Stimulated activated memory B cell treated with anti-CD40 and anti-IgM and Interleukin-4, amounts not matched to agents 10 μg/mL and 1 μg/mL and 100 μg/mL, for 72 hours (primary cell): ENCODE results near the gene KIF11.
A peak's percentile ranks its signal among the peaks of the same experiment; 100 is the strongest.
"Not testable (repeated sequence)": the region's sequence is repeated elsewhere in the genome, so short reads cannot be mapped to it uniquely, and the experiment has no call there.

Experiments
- ATAC-seq: fragments of 150-1000 bp; cut with Tn5 transposase; 2 replicates; pipeline ENCODE4 v1.10.0; 2021
- H3K27ac Mint-ChIP-seq: one replicate; pipeline ENCODE4 v1.8.0; 2022; ENCODE audit warnings: mild to moderate bottlenecking, mixed read lengths
- H3K27me3 Mint-ChIP-seq: one replicate; pipeline ENCODE4 v1.8.0; 2022; ENCODE audit warnings: mixed read lengths
- H3K36me3 Mint-ChIP-seq: one replicate; pipeline ENCODE4 v1.8.0; 2022; ENCODE audit warnings: mixed read lengths
- H3K4me1 Mint-ChIP-seq: one replicate; pipeline ENCODE4 v1.8.0; 2022; ENCODE audit warnings: mixed read lengths
- H3K4me3 Mint-ChIP-seq: one replicate; pipeline ENCODE4 v1.8.0; 2022; ENCODE audit warnings: mild to moderate bottlenecking, moderate library complexity, mixed read lengths
- H3K9me3 Mint-ChIP-seq: one replicate; pipeline ENCODE4 v1.8.0; 2022; ENCODE audit warnings: mixed read lengths

The KIF11 gene

DNA sequence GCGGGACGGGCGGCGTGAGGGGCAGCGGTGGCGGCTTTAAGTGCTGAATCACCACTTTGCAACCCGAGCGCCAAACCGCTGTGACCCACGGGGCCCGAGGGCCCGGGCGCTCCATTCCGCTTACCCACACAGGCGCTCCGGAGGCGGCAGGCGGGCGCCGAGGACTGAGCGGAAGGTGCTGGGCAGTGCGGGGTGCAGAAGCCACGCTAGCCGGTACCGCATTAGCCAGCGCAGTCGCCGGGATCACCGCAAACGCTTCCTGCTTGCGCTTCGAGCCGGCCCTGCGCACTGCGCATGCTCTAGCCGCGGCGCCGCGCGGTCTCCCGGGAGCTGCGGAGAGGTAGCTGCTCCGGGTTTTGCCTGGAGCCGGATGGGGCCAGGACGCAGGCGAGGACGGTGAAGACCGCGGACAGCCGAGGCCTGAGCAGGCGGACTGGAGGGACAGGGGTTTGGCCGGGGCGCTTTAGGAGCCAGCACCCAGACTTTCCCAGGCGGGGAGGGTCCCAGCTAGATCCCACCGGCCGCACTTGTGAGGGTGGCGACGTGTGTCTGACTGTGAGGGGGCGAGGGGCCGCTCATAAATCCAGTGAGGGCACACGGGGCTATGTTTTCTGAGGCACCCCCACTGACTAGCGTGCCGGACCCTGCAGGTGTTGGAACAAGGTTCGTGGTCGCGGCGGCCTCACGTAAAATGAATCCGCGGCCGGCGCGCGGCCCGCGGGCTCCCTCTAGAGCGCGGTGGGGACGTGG is 19.0 kb upstream of the KIF11 start, which contains the start of gene IDE:
TSS of gene IDE (minus strand) at position 296 of the 750 bp plus-strand sequence. CDS start at position 222, 74 bp downstream.
- Mint-ChIP-seq H3K9me3 (no peaks in the 10 kb centered on the region), H3K27ac (peak within 1 kb of the TSS; percentile 94), H3K4me3 (peak within 1 kb of the TSS; percentile 91), H3K4me1 (peaks cover 40% of the 10 kb centered on the region), H3K27me3 (no peaks in the 10 kb centered on the region), H3K36me3 (peaks cover 4% of the 10 kb centered on the region)
- peak; percentile 89 for ATAC-seq

GRCh38 chr10:92574548-92575261 is 18.2 kb upstream of the KIF11 start:
- Mint-ChIP-seq H3K27me3 (no peaks in the 10 kb centered on the region), H3K36me3 (no peaks in the 10 kb centered on the region), H3K9me3 (no peaks in the 10 kb centered on the region), H3K4me1 (peaks cover 35% of the 10 kb centered on the region), H3K4me3 (peak overlapping the region; percentile 91), H3K27ac (peak overlapping the region; percentile 94)
- peak; percentile 47 for ATAC-seq

GRCh38 chr10:92575961-92576360 is 17.0 kb upstream of the KIF11 start:
- no peak for ATAC-seq
- Mint-ChIP-seq H3K9me3 (no peaks in the 10 kb centered on the region), H3K36me3 (no peaks in the 10 kb centered on the region), H3K4me1 (peaks cover 30% of the 10 kb centered on the region), H3K27me3 (no peaks in the 10 kb centered on the region), H3K27ac (no peak overlapping the region), H3K4me3 (no peak overlapping the region)

- not testable (repeated sequence) for H3K4me3 Mint-ChIP-seq, H3K27ac Mint-ChIP-seq
Observed at GRCh38 chr10:92582347-92582746, 10.6 kb upstream of the KIF11 start.

GRCh38 chr10:92590623-92591549 is 2.0 kb upstream of the KIF11 start:
- Mint-ChIP-seq H3K36me3 (no peaks in the 10 kb centered on the region), H3K4me3 (peak overlapping the region; percentile 97), H3K9me3 (no peaks in the 10 kb centered on the region), H3K27me3 (no peaks in the 10 kb centered on the region), H3K27ac (peak overlapping the region; percentile 99), H3K4me1 (peaks cover 42% of the 10 kb centered on the region)
- ATAC-seq: peak; percentile 35

More at GRCh38 chr10:92582347-92582746, 10.6 kb upstream of the KIF11 start:
- not testable (repeated sequence) for H3K9me3 Mint-ChIP-seq, ATAC-seq, H3K36me3 Mint-ChIP-seq, H3K4me1 Mint-ChIP-seq, H3K27me3 Mint-ChIP-seq

DNA sequence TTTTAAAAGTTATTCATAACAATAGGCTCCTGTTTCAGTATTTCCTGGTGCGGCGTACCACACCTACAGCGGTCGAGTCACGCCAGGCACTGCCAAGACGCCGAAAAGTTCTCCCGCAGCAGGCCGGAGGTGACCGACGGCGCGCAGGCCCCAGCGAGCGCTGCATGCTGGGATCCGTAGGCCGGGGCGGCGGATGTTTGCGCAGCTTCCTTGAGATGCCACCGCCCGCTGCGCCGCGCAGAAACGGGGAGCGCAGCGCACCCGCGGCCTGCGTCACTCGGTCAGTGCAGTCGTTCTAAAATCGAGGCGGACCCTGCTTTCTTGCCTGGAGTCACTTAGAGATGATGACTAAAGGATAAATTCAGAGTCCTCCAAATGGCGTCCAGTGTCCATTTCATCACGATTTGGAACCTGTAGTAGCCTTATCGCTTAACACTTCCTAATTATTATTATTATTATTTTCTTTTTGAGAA is 1.3 kb upstream of the KIF11 start:
- peak overlapping the region; percentile 99 for H3K27ac Mint-ChIP-seq
- no peaks in the 10 kb centered on the region for H3K9me3 Mint-ChIP-seq
- no peaks in the 10 kb centered on the region for H3K27me3 Mint-ChIP-seq
- no peaks in the 10 kb centered on the region for H3K36me3 Mint-ChIP-seq
- H3K4me3 Mint-ChIP-seq: peak overlapping the region; percentile 97
- peak; percentile 92 for ATAC-seq
- H3K4me1 Mint-ChIP-seq: peaks cover 42% of the 10 kb centered on the region

GRCh38 chr10:92593619-92594588 is 974 bp downstream of the KIF11 start:
- H3K27me3 Mint-ChIP-seq: no peaks in the 10 kb centered on the region
- H3K9me3 Mint-ChIP-seq: no peaks in the 10 kb centered on the region
- H3K36me3 Mint-ChIP-seq: no peaks in the 10 kb centered on the region
- H3K27ac Mint-ChIP-seq: peak overlapping the region; percentile 99
- ATAC-seq: no peak
- H3K4me3 Mint-ChIP-seq: peak overlapping the region; percentile 97
- peaks cover 42% of the 10 kb centered on the region for H3K4me1 Mint-ChIP-seq

GRCh38 chr10:92595505-92595904 is 2.6 kb downstream of the KIF11 start:
- Mint-ChIP-seq H3K4me3 (peak overlapping the region; percentile 15), H3K27me3 (no peaks in the 10 kb centered on the region), H3K27ac (peak overlapping the region; percentile 1), H3K36me3 (no peaks in the 10 kb centered on the region), H3K9me3 (no peaks in the 10 kb centered on the region), H3K4me1 (peaks cover 36% of the 10 kb centered on the region)
- ATAC-seq: no peak

GRCh38 chr10:92598321-92598720 is 5.4 kb downstream of the KIF11 start:
- H3K27me3 Mint-ChIP-seq: no peaks in the 10 kb centered on the region
- H3K4me3 Mint-ChIP-seq: no peak overlapping the region
- H3K9me3 Mint-ChIP-seq: no peaks in the 10 kb centered on the region
- no peaks in the 10 kb centered on the region for H3K36me3 Mint-ChIP-seq
- ATAC-seq: no peak
- H3K27ac Mint-ChIP-seq: no peak overlapping the region
- peaks cover 16% of the 10 kb centered on the region for H3K4me1 Mint-ChIP-seq

GRCh38 chr10:92604841-92605240 is 11.9 kb downstream of the KIF11 start:
- Mint-ChIP-seq H3K4me1 (peaks cover 8% of the 10 kb centered on the region), H3K36me3 (peaks cover 20% of the 10 kb centered on the region), H3K27ac (no peak overlapping the region), H3K27me3 (no peaks in the 10 kb centered on the region), H3K4me3 (no peak overlapping the region), H3K9me3 (no peaks in the 10 kb centered on the region)
- ATAC-seq: no peak

- Mint-ChIP-seq H3K4me1 (no peaks in the 10 kb centered on the region), H3K27me3 (no peaks in the 10 kb centered on the region), H3K27ac (no peak overlapping the region), H3K36me3 (peaks cover 10% of the 10 kb centered on the region), H3K4me3 (no peak overlapping the region), H3K9me3 (no peaks in the 10 kb centered on the region)
- no peak for ATAC-seq
Observed at GRCh38 chr10:92615515-92615914, 22.6 kb downstream of the KIF11 start.

GRCh38 chr10:92619368-92619767 is 26.4 kb downstream of the KIF11 start:
- peaks cover 26% of the 10 kb centered on the region for H3K36me3 Mint-ChIP-seq
- peaks cover 6% of the 10 kb centered on the region for H3K9me3 Mint-ChIP-seq
- H3K27me3 Mint-ChIP-seq: no peaks in the 10 kb centered on the region
- no peaks in the 10 kb centered on the region for H3K4me1 Mint-ChIP-seq
- no peak for ATAC-seq
- H3K4me3 Mint-ChIP-seq: no peak overlapping the region
- no peak overlapping the region for H3K27ac Mint-ChIP-seq

- no peaks in the 10 kb centered on the region for H3K27me3 Mint-ChIP-seq
- no peaks in the 10 kb centered on the region for H3K4me1 Mint-ChIP-seq
- no peak overlapping the region for H3K4me3 Mint-ChIP-seq
- H3K36me3 Mint-ChIP-seq: peaks cover 15% of the 10 kb centered on the region
- peaks cover 2% of the 10 kb centered on the region for H3K9me3 Mint-ChIP-seq
- no peak overlapping the region for H3K27ac Mint-ChIP-seq
- no peak for ATAC-seq
Observed at GRCh38 chr10:92627845-92628480, 35.0 kb downstream of the KIF11 start.

GRCh38 chr10:92629945-92630344 is 37.0 kb downstream of the KIF11 start:
- H3K9me3 Mint-ChIP-seq: no peaks in the 10 kb centered on the region
- H3K27me3 Mint-ChIP-seq: no peaks in the 10 kb centered on the region
- no peak for ATAC-seq
- H3K27ac Mint-ChIP-seq: no peak overlapping the region
- no peaks in the 10 kb centered on the region for H3K4me1 Mint-ChIP-seq
- no peaks in the 10 kb centered on the region for H3K36me3 Mint-ChIP-seq
- H3K4me3 Mint-ChIP-seq: no peak overlapping the region
